GM12801 (cell line): ENCODE data around the gene DNER.

Source experiments
- TF ChIP-seq, protein P1 (sequence below): IDR thresholded peaks from one replicate; pipeline ENCODE4 v1.5.1; 2011; ENCODE audit warnings: control low read depth; ENCODE audit not compliant: insufficient read length; ENCODE audit errors: extremely low read depth

DNER gene

DNA sequence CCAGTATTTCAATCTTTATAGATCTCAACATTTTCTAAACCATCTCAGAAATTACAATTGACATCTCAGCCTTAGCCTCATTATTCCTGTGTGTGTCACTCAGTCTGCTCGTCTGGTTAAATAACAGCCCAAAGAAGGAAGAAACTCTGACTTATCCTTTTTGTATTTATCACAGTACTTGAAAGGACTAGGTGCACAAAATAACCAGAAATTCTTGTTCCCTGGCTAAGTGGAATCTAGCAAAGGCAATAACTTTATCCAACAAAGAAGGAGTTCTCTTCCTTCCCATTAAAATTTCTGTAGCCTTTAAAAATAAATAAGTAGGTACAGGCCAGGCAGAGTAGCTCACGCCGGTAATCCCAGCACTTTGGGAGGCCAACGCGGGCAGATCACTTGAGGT, 303.4 kb downstream of the DNER start:
- TF ChIP-seq, protein P1, sequence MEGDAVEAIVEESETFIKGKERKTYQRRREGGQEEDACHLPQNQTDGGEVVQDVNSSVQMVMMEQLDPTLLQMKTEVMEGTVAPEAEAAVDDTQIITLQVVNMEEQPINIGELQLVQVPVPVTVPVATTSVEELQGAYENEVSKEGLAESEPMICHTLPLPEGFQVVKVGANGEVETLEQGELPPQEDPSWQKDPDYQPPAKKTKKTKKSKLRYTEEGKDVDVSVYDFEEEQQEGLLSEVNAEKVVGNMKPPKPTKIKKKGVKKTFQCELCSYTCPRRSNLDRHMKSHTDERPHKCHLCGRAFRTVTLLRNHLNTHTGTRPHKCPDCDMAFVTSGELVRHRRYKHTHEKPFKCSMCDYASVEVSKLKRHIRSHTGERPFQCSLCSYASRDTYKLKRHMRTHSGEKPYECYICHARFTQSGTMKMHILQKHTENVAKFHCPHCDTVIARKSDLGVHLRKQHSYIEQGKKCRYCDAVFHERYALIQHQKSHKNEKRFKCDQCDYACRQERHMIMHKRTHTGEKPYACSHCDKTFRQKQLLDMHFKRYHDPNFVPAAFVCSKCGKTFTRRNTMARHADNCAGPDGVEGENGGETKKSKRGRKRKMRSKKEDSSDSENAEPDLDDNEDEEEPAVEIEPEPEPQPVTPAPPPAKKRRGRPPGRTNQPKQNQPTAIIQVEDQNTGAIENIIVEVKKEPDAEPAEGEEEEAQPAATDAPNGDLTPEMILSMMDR = no peak

DNA sequence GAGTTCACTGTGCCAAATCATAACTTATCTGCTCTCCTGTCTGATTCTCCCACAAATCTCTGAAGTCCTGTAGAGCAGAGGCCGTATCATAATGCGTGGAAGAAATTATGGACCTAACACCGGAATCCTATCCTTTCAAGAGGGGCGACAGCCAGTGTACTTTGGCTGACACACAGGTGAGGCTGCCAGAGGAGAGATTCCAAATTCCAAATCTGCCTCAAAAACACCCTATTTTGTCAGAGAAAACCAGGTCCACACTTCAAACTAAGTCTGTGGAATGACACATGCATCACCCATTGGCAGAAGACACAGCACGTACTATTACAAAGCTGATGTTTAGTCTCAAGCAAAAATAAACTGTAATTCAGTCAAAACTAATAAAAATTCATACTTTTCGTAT, 304.1 kb downstream of the DNER start:
- TF ChIP-seq, protein P1 = no peak

DNA sequence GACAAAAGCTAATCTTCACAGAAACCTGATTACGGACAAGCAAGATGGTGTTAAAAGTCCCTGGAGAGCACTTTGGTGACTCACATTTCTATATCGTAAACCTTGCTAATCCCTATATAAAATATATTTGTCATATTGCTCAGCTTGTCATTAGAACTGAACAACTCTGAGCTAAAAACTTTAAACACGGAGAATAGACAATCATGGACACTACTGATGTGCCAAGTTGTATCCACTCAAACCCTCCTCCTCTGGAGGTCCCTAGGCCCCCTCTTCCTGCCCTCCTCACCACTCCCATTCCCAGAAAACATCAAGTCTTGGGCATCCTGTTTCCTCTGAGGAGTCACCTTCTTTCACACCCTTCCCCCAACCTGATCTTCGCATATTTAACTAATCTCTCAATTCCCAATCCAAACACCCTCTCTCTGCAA, 304.6 kb downstream of the DNER start:
- TF ChIP-seq, protein P1 = no peak

DNA sequence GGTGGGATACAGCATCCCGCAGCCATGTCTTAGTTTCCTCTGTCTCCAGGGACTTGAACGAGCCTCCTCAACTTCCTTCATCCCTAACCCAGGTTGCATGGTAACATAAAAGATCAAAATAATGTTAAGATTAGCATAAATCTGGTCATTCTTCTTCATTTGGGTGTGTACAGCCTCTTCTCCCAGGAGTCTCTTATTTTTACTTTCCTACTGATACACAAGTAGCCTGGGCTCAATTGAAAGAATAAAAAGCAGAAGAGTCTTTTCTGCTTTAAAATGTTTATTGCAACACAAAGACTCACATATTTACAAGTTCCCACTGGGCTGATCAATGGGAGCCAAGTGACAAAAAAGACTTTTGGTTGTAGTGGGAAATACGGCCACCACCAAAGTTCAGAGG, 305.4 kb downstream of the DNER start:
- TF ChIP-seq, protein P1 = no peak

DNA sequence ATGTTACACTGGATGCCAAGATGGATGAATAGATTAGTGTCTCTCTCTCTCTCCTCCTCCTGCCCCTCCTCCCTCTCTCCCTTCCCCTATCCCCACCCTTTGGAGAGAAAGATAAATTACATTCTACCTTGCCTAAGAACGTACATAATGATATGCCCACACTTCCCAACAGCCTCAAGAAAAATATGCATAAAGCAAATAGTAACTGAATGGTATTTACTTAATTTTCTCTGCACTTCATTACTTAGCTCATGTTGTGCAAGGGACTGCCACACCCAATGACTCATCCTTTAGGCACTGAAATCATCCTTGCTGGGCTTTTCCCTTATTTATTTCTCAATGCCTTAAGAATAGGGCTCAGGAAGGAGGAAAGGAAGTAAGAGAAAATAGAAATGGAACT, 306.0 kb downstream of the DNER start:
- TF ChIP-seq, protein P1 = no peak

DNA sequence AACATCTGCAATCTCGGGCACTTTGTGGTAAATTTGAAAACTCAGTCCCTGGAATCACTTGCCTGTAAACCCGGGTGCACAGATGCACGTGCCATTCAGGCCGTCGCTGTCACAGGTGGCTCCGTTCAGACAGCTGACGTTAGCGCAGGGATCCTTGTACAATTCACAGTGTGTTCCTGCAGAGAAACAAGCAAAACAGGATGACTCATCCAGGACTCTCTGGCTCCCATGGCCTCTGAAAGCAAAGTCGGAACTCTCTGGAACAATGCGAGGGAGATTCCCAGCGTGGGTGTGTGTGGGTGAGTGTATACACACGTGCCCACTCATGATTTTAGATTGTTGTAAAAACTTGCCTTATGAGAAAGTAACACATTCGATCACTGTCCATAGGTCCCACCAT, 307.2 kb downstream of the DNER start:
- TF ChIP-seq, protein P1 = no peak

DNA sequence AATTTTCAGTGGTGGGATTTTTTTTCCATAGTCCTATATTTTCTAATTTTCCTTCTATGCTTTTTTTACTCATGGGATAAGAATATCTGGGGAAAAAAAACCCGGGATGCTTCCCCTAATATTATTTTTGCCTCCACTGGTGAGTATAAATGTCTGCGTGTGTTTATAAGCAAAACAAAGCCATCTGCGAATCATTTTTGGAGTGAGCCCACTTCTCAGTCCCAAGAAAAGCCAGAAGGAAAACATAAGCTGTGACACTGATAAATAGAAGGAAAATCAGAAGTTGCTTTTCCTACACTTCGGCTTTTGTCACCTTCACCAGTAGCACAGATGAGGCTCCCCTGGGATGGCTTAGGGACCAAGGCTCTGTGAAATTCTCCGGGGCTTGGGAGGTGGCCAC, 308.6 kb downstream of the DNER start:
- TF ChIP-seq, protein P1 = no peak

DNA sequence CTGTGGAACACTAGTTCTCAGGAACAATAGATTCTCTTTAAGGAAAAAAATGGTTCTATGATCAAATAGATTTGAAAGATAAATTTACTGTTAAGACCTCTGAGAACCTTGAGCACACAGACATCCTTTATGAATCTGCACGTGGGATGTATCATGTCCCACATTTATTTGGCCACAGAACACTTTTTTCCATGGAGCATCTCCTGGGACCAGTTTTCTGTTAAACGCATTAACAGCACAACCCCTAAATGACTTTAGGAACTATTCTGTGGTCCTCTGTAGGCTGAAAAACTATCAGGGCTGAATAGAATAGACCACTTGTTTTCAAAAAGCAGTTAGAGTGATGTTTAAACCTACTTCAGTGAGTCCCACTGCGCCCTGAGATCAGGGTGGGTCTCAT, 311.1 kb downstream of the DNER start:
- TF ChIP-seq, protein P1 = no peak
